Measurements from ENCODE around the gene TOMM40.
A peak's percentile ranks its signal among the peaks of the same experiment; 100 is the strongest.
"Not testable (repeated sequence)": the region's sequence is repeated elsewhere in the genome, so short reads cannot be mapped to it uniquely, and the experiment has no call there.

TOMM40 gene

DNA sequence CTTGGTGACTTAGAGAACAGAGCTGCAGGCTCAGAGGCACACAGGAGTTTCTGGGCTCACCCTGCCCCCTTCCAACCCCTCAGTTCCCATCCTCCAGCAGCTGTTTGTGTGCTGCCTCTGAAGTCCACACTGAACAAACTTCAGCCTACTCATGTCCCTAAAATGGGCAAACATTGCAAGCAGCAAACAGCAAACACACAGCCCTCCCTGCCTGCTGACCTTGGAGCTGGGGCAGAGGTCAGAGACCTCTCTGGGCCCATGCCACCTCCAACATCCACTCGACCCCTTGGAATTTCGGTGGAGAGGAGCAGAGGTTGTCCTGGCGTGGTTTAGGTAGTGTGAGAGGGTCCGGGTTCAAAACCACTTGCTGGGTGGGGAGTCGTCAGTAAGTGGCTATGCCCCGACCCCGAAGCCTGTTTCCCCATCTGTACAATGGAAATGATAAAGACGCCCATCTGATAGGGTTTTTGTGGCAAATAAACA lies 33.2 kb downstream of the TOMM40 start:
- no peaks in the 10 kb centered on the region for H3K27me3 ChIP-seq (ENCODE audit: control insufficient read depth, insufficient read depth, low read length)
- H3K4me3 ChIP-seq (ENCODE audit: low read depth, low read length) = no peak overlapping the region
- no peaks in the 10 kb centered on the region for H3K36me3 ChIP-seq (ENCODE audit: control insufficient read depth, insufficient read depth, low read length)
- H3K4me1 ChIP-seq = no peaks in the 10 kb centered on the region
- no peak overlapping the region for H3K9ac ChIP-seq
- no peaks in the 10 kb centered on the region for H3K9me3 ChIP-seq (ENCODE audit: control insufficient read depth, low read length)
- H3K79me2 ChIP-seq = no peaks in the 10 kb centered on the region
- no peak overlapping the region for H2AFZ ChIP-seq
- no peak overlapping the region for H3K27ac ChIP-seq
- TF ChIP-seq, protein P1, sequence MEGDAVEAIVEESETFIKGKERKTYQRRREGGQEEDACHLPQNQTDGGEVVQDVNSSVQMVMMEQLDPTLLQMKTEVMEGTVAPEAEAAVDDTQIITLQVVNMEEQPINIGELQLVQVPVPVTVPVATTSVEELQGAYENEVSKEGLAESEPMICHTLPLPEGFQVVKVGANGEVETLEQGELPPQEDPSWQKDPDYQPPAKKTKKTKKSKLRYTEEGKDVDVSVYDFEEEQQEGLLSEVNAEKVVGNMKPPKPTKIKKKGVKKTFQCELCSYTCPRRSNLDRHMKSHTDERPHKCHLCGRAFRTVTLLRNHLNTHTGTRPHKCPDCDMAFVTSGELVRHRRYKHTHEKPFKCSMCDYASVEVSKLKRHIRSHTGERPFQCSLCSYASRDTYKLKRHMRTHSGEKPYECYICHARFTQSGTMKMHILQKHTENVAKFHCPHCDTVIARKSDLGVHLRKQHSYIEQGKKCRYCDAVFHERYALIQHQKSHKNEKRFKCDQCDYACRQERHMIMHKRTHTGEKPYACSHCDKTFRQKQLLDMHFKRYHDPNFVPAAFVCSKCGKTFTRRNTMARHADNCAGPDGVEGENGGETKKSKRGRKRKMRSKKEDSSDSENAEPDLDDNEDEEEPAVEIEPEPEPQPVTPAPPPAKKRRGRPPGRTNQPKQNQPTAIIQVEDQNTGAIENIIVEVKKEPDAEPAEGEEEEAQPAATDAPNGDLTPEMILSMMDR (IDR thresholded peaks at IDR 0.05) = no peak
- no peak overlapping the region for H3K4me2 ChIP-seq (ENCODE audit: low read length)

DNA sequence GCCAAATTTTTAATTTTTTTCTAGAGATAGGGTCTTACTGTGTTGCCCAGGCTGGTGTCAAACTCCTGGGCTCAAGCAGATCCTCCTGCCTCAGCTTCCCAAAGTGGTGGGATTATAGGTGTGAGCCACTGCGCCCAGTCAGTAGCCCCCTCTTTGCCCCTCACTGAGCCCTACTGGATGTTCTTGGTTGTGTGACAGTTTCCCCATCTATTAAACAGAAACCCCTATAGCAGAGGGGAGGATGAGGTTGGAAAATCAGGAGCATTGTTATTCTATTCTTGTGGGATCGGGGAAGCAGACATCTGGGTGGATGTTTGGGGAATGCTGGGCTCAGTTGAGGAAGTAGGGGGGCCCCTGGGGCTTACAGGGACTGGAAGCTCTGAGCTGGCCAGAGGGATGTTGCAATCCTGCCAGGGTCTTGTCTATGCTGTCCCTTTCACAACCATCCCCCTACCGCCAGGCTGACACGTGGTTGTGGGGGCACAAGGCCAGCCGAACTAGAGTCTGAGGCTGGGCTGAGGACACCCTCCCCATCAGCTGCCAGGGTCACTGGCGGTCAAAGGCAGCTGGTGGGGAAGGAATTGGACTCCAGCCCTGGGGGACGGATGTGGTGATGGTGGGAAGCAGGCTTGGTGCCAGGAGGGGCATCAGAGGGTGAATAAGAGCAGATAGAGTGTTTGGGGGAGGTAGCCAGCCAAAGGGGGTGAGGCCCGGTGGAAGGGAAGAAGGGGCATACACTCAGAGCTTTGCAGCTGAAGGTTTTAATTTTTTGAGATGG lies 34.2 kb downstream of the TOMM40 start:
- TF ChIP-seq, protein P1 (IDR thresholded peaks at IDR 0.05) = no peak
- no peak overlapping the region for H3K27ac ChIP-seq

GRCh38 chr19:44926245-44927077 lies 35.4 kb downstream of the TOMM40 start:
- not testable (repeated sequence) for H3K9me3 ChIP-seq (ENCODE audit: control insufficient read depth, low read length); H3K4me1 ChIP-seq; H3K27ac ChIP-seq; H3K36me3 ChIP-seq (ENCODE audit: control insufficient read depth, insufficient read depth, low read length); H3K27me3 ChIP-seq (ENCODE audit: control insufficient read depth, insufficient read depth, low read length); H3K9ac ChIP-seq; H3K79me2 ChIP-seq
- H3K4me3 ChIP-seq (ENCODE audit: low read depth, low read length) = peak overlapping the region; percentile 39
- peak overlapping the region; percentile 87 for H2AFZ ChIP-seq
- peak overlapping the region; percentile 62 for H3K4me2 ChIP-seq (ENCODE audit: low read length)

More for the DNA sequence above, 34.2 kb downstream of the TOMM40 start:
- Histone ChIP-seq H3K27me3 (ENCODE audit: control insufficient read depth, insufficient read depth, low read length) (no peaks in the 10 kb centered on the region), H3K4me3 (ENCODE audit: low read depth, low read length) (no peak overlapping the region), H3K9ac (no peak overlapping the region), H3K9me3 (ENCODE audit: control insufficient read depth, low read length) (no peaks in the 10 kb centered on the region), H3K4me2 (ENCODE audit: low read length) (no peak overlapping the region), H3K36me3 (ENCODE audit: control insufficient read depth, insufficient read depth, low read length) (no peaks in the 10 kb centered on the region), H2AFZ (no peak overlapping the region), H3K4me1 (no peaks in the 10 kb centered on the region), H3K79me2 (no peaks in the 10 kb centered on the region)

DNA sequence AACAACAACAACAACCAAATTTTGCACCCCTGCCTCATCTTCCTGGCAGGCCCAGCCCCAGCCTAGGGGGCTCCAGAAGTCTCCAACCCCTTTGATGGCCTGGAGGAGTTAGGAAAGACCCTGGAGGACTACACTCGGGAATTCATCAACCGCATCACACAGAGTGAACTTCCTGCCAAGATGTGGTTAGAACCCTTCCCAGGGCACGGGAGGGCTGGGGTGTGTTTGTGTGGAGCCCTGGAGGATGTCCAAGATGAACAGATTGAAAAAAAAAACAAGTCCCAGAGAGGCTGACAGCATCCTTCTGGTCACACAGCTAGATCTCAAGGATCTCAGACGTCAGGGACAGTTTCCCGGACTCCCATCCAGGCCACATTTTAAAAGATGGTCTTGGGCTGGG lies 36.7 kb downstream of the TOMM40 start:
- Histone ChIP-seq H3K36me3 (ENCODE audit: control insufficient read depth, insufficient read depth, low read length) (no peaks in the 10 kb centered on the region), H3K27ac (no peak overlapping the region), H3K4me2 (ENCODE audit: low read length) (no peak overlapping the region), H2AFZ (no peak overlapping the region), H3K4me1 (no peaks in the 10 kb centered on the region), H3K9ac (no peak overlapping the region), H3K27me3 (ENCODE audit: control insufficient read depth, insufficient read depth, low read length) (no peaks in the 10 kb centered on the region), H3K4me3 (ENCODE audit: low read depth, low read length) (no peak overlapping the region), H3K79me2 (no peaks in the 10 kb centered on the region), H3K9me3 (ENCODE audit: control insufficient read depth, low read length) (no peaks in the 10 kb centered on the region)
- TF ChIP-seq, protein P1 (IDR thresholded peaks at IDR 0.05) = no peak

DNA sequence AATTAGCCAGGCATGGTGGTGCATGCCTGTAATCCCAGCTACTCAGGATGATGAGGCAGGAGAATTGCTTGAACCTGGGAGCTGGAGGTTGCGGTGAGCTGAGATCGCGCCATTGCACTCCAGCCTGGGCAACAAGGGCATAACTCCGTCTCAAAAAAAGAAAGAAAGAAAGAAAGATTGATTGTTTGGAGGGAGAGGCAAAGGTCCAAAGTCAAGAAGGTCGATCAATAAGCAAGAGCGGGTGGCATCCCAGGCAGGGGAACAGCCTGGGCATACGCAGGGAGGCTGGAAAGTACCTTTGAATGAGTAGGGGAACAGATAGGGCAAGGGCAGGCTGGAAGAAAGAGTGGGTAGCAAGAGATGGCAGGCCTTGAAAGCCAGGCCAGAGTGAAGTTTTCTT lies 39.0 kb downstream of the TOMM40 start:
- no peak overlapping the region for H3K27ac ChIP-seq
- no peak overlapping the region for H3K4me3 ChIP-seq (ENCODE audit: low read depth, low read length)
- no peaks in the 10 kb centered on the region for H3K9me3 ChIP-seq (ENCODE audit: control insufficient read depth, low read length)
- TF ChIP-seq, protein P1 (IDR thresholded peaks at IDR 0.05) = no peak
- no peak overlapping the region for H2AFZ ChIP-seq
- H3K79me2 ChIP-seq = no peaks in the 10 kb centered on the region
- no peaks in the 10 kb centered on the region for H3K4me1 ChIP-seq
- no peaks in the 10 kb centered on the region for H3K36me3 ChIP-seq (ENCODE audit: control insufficient read depth, insufficient read depth, low read length)
- H3K9ac ChIP-seq = no peak overlapping the region
- no peak overlapping the region for H3K4me2 ChIP-seq (ENCODE audit: low read length)
- no peaks in the 10 kb centered on the region for H3K27me3 ChIP-seq (ENCODE audit: control insufficient read depth, insufficient read depth, low read length)
